Neural progenitor cell (in vitro differentiated cells): Measurements from ENCODE around the gene CDK13.

Experiments used
- CTCF ChIP-seq: fragments of 200-600 bp; sonication (generic); IDR thresholded peaks from 2 replicates; pipeline ENCODE4 v1.5.1; 2017; ENCODE audit warnings: antibody characterized with exemption, mild to moderate bottlenecking
- EZH2 ChIP-seq: fragments of 200-600 bp; sonication (generic); IDR thresholded peaks from 2 replicates; pipeline ENCODE4 v1.6.1; 2017; ENCODE audit warnings: antibody characterized with exemption, mild to moderate bottlenecking, moderate library complexity
- EZH2phosphoT487 ChIP-seq: fragments of 200-600 bp; sonication (generic); IDR thresholded peaks from 2 replicates; pipeline ENCODE4 v1.6.1; 2017; ENCODE audit warnings: antibody characterized with exemption

GRCh38 chr7:39946693-39947092 is 3.4 kb upstream of the CDK13 start:
- TF ChIP-seq CTCF (no peak), EZH2 (no peak), EZH2phosphoT487 (no peak)
